Lower lobe of right lung (tissue), 2 donors: ENCODE data around the gene QSOX2. TPM values are rescaled to one million over a fixed set of nuclear protein-coding genes. Genes with fewer than 3 reads are reported as not detected.
"Not testable (repeated sequence)": the region's sequence is repeated elsewhere in the genome, so short reads cannot be mapped to it uniquely, and the experiment has no call there.

Experiments
- ATAC-seq, 2 donors: fragments of 200-7000 bp; cut with Tn5 transposase; one replicate each; pipeline ENCODE4 v1.9.1; 2020 to 2022; ENCODE audit warnings: mild to moderate bottlenecking in 2 of 2, moderate library complexity in 2 of 2
- DNase-seq: peaks from one replicate; pipeline ENCODE4 v3.0.0-alpha.2; 2020
- H3K27ac ChIP-seq: fragments of 200-600 bp; one replicate; pipeline ENCODE4 v1.8.0; 2022
- H3K27me3 ChIP-seq: fragments of 200-600 bp; one replicate; pipeline ENCODE4 v1.8.0; 2022; ENCODE audit warnings: low read depth
- H3K36me3 ChIP-seq: fragments of 200-600 bp; one replicate; pipeline ENCODE4 v1.8.0; 2022; ENCODE audit warnings: mild to moderate bottlenecking
- H3K4me1 ChIP-seq: fragments of 200-600 bp; one replicate; pipeline ENCODE4 v1.8.0; 2022
- H3K4me3 ChIP-seq: fragments of 200-600 bp; one replicate; pipeline ENCODE4 v1.8.0; 2022; ENCODE audit warnings: mild to moderate bottlenecking
- H3K9me3 ChIP-seq: fragments of 200-600 bp; one replicate; pipeline ENCODE4 v1.8.0; 2022
- intact Hi-C: fragments of 100-400 bp; cut with DNase I; formaldehyde crosslinking; loops from one replicate; pipeline ENCODE4 v1.11.0; 2022
- total RNA-seq: library from RNA; stranded (reverse); fragmentation: NEBNext Ultra II Directional; extraction: Animal tissue kit (Norgen Biotek cat#: 25700); gene quantifications from one replicate; pipeline ENCODE4 v1.2.1, GENCODE V29; 2021
- TF ChIP-seq, protein P1 (sequence below): fragments of 200-600 bp; IDR thresholded peaks from one replicate; pipeline ENCODE4 v1.8.0; 2022; ENCODE audit warnings: antibody characterized with exemption, mild to moderate bottlenecking
- donor health status: DM: no; HTN: yes; CAD: no; lungs with severe emphysema.

QSOX2 gene
- total RNA-seq, 1 donor from 2014 or later: 10.5 TPM

DNA sequence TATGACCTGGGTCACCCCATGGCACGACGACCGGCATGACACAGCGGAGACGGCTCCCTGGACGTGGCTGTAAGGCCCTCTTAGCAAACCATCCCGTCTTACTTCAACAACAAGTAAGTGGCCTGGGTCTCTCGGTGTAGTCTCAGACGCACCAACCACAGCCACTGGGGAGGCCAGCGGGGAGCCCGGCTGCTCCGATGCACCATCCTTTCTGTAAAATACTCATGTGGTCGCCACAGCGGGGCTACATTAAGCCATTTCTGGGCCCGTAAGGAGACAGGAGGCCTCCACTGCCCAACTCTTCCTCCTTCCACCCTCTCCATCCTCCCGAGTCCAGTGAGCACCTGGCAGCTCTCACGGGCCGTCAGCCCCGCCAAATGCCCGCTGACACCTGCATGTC, 4.7 kb downstream of the QSOX2 start:
- TF ChIP-seq, protein P1, sequence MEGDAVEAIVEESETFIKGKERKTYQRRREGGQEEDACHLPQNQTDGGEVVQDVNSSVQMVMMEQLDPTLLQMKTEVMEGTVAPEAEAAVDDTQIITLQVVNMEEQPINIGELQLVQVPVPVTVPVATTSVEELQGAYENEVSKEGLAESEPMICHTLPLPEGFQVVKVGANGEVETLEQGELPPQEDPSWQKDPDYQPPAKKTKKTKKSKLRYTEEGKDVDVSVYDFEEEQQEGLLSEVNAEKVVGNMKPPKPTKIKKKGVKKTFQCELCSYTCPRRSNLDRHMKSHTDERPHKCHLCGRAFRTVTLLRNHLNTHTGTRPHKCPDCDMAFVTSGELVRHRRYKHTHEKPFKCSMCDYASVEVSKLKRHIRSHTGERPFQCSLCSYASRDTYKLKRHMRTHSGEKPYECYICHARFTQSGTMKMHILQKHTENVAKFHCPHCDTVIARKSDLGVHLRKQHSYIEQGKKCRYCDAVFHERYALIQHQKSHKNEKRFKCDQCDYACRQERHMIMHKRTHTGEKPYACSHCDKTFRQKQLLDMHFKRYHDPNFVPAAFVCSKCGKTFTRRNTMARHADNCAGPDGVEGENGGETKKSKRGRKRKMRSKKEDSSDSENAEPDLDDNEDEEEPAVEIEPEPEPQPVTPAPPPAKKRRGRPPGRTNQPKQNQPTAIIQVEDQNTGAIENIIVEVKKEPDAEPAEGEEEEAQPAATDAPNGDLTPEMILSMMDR: no peak
- Histone ChIP-seq H3K27ac (no peak overlapping the region), H3K4me1 (peaks cover 21% of the 10 kb centered on the region), H3K9me3 (no peaks in the 10 kb centered on the region), H3K27me3 (no peaks in the 10 kb centered on the region), H3K4me3 (no peak overlapping the region), H3K36me3 (peaks cover 7% of the 10 kb centered on the region)
- intact Hi-C loops: no loop called here
- no peak for ATAC-seq
- no peak for DNase-seq

DNA sequence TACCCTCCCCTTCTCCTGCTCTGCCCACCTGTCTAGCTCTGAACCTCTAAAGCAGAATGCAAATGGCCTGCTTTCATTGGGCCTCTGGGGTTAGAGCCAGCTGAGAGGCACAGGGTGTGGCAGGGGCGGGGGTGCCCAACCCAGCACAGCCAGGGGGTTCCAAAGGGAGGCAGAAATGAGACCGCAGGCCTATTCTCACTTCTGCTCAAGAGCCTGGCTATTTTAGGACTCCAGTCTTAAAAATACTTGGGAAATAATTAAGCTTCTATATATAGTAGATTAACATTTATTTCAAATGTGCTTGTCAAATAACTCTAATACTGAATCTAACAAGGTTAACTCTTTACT, 5.7 kb downstream of the QSOX2 start:
- Histone ChIP-seq H3K27me3 (no peaks in the 10 kb centered on the region), H3K4me1 (peaks cover 20% of the 10 kb centered on the region), H3K4me3 (no peak overlapping the region), H3K27ac (no peak overlapping the region), H3K36me3 (peaks cover 14% of the 10 kb centered on the region), H3K9me3 (no peaks in the 10 kb centered on the region)
- intact Hi-C loops: no loop called here
- DNase-seq (no peak), ATAC-seq (no peak)
- TF ChIP-seq, protein P1: no peak

DNA sequence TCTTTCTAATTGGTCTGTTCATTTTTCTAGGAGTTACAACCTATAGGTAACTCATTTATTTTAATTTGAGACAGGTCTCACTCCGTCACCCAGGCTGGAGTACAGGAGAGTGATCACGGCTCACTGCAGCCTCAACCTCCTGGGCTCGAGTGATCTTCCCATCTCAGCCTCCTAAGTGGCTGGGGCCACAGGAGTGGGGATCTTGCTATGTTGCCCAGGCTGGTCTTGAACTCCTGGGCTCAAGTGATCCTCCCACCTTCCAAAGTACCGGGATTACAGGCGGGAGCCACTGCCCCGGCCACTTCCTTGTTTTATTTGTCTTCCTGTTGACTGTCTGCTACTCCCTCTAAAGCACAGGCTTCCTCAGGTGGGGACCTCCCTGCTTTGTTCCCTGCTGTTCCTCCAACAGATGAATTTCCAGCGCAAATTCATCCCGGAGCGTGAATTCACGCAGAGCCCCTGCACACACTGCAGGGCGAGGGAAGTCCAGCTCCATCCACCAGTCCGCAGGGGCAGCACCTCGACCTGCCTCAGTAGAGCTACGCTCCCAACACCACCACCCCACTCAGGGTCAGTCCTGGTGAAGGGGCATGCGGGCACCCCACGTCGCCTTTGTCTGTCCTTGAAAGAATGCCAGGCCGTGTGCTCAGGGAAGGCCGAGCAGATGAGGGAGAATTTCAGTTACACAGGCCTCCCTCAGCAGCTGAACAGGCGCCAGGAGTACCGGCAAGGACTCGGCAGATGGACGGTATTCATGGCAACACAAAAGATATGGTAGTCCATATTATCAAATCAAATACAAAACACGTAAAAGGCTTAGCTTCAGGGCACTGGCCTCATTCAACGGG, 6.3 kb downstream of the QSOX2 start:
- Histone ChIP-seq H3K27me3 (no peaks in the 10 kb centered on the region), H3K4me3 (no peak overlapping the region), H3K9me3 (no peaks in the 10 kb centered on the region), H3K27ac (no peak overlapping the region), H3K4me1 (peaks cover 14% of the 10 kb centered on the region), H3K36me3 (peaks cover 16% of the 10 kb centered on the region)
- DNase-seq: no peak
- TF ChIP-seq, protein P1: no peak
- ATAC-seq: no peak
- intact Hi-C loops: no loop called here

DNA sequence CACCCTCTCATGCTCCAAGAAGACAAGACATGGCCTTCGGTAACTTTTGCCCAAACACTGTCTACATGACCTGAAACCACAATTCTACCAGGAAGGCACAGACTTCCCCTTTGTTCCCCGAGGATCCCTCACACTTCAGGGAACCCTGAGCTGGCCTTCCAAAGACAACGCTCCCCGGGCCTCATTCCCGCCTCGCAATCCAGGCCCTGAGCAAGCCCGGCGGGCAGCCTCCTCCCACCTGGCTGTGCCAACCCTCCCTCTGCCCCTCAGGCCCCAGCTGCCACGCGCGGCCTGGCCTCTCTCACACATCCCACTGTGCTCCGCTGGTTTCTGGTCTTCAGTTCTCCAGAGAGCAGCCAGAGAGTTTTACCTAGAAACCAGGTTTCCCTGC, 7.3 kb downstream of the QSOX2 start:
- H3K27ac ChIP-seq: no peak overlapping the region
- TF ChIP-seq, protein P1: no peak
- H3K4me1 ChIP-seq: peaks cover 5% of the 10 kb centered on the region
- H3K36me3 ChIP-seq: peaks cover 16% of the 10 kb centered on the region
- no peaks in the 10 kb centered on the region for H3K27me3 ChIP-seq
- no peak overlapping the region for H3K4me3 ChIP-seq
- no peak for ATAC-seq
- DNase-seq: no peak
- intact Hi-C loops: no loop called here
- no peaks in the 10 kb centered on the region for H3K9me3 ChIP-seq

DNA sequence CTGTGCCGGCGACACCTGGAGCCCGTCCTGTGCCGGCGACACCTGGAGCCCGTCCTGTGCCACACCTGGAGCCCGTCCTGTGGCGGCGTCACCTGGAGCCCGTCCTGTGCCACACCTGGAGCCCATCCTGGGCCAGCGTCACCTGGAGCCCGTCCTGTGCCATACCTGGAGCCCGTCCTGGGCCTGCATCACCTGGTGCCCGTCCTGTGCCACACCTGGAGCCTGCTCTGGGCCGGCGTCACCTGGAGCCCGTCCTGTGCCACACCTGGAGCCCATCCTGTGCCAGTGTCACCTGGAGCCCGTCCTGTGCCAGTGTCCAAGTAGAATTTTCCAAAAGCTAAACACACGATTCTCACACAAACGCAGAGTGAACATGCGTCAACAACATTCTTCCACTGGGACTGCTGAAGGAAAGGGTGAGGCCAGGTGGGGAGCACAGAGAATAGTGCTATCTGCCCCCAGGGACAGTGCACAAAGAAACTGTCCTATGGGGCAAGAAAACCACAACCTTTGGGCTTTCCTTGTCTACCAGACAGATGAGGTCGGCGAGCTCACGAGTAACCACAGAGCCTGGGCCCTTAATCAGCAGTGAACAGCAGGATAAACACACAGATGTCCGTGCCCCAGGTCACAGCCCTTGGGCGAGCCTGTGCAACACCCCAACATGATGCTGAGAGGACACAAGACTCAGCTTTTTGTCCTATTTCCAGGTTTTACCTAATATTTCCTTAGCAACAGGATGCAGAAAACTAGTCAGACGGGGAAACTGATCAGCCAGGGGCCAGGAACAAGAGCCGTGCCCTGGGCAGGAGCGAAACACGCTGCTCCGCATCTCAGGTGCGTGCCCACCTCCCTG, 7.9 kb downstream of the QSOX2 start:
- ATAC-seq (no peak), DNase-seq (no peak)

DNA sequence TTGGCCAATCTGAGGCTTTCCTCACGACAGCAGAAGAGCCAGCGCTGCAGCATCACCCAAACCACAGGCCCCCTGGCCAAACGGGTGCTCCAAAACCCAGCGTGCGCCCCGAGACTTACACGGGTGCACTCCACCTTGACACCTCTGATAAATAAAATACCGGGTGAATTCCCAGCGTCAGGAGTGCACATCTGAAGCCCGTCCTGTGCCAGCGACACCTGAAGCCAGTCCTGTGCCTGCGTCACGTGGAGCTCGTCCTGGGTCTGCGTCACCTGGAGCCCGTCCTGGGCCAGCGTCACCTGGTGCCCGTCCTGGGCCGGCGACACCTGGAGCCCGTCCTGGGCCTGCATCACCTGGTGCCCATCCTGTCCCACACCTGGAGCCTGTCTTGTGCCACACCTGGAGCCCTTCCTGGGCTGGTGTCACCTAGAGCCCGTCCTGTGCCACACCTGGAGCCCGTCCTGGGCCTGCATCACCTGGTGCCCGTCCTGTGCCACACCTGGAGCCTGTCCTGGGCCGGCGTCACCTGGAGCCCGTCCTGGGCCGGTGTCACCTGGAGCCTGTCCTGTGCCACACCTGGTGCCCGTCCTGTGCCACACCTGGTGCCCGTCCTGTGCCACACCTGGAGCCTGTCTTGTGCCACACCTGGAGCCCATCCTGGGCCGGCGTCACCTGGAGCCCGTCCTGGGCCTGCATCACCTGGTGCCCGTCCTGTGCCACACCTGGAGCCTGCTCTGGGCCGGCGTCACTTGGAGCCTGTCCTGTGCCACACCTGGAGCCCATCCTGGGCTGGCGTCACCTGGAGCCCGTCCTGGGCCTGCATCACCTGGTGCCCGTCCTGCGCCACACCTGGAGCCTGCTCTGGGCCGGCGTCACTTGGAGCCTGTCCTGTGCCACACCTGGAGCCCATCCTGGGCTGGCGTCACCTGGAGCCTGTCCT, 8.9 kb downstream of the QSOX2 start:
- H3K27ac ChIP-seq, intact Hi-C loops, ATAC-seq, H3K9me3 ChIP-seq, DNase-seq, H3K27me3 ChIP-seq, H3K4me3 ChIP-seq, H3K4me1 ChIP-seq: not testable (repeated sequence)
- peaks cover 16% of the 10 kb centered on the region for H3K36me3 ChIP-seq

More for the DNA sequence above, 7.9 kb downstream of the QSOX2 start:
- Histone ChIP-seq H3K27ac (no peak overlapping the region), H3K4me3 (no peak overlapping the region), H3K27me3 (no peaks in the 10 kb centered on the region), H3K4me1 (peaks cover 5% of the 10 kb centered on the region), H3K36me3 (peaks cover 16% of the 10 kb centered on the region), H3K9me3 (no peaks in the 10 kb centered on the region)
- intact Hi-C loops: no loop called here
- TF ChIP-seq, protein P1: no peak
